Measurements from ENCODE around the gene C12orf43.

C12orf43 gene

DNA sequence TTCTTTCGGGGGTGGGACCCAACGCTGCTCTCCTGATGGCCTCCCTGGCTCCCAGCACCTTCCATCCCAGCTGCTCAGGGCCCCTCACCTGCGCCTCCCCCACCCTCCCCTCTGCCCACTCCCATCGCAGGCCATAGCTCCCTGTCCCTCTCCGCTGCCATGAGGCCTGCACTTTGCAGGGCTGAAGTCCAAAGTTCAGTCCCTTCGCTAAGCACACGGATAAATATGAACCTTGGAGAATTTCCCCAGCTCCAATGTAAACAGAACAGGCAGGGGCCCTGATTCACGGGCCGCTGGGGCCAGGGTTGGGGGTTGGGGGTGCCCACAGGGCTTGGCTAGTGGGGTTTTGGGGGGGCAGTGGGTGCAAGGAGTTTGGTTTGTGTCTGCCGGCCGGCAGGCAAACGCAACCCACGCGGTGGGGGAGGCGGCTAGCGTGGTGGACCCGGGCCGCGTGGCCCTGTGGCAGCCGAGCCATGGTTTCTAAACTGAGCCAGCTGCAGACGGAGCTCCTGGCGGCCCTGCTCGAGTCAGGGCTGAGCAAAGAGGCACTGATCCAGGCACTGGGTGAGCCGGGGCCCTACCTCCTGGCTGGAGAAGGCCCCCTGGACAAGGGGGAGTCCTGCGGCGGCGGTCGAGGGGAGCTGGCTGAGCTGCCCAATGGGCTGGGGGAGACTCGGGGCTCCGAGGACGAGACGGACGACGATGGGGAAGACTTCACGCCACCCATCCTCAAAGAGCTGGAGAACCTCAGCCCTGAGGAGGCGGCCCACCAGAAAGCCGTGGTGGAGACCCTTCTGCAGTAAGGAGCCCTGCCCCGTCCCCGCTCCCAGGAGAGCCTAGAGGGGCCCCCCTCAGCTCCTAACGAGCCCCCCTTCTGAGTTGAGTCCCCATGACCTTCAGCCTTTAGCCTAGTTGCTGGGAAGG is 37.7 kb downstream of the C12orf43 start, which contains the start of gene HNF1A:
Gene HNF1A, plus strand, starts transcription at position 248 of the 924 bp plus-strand sequence. Its CDS starts 226 bp downstream, at position 474.
- no peak for DNase-seq (ENCODE audit: low read depth)

GRCh38 chr12:120977531-120978295 is 38.6 kb downstream of the C12orf43 start:
- no peak for DNase-seq (ENCODE audit: low read depth)

- no peak for DNase-seq (ENCODE audit: low read depth)
Observed at GRCh38 chr12:120972870-120973543, 43.3 kb downstream of the C12orf43 start.

DNA sequence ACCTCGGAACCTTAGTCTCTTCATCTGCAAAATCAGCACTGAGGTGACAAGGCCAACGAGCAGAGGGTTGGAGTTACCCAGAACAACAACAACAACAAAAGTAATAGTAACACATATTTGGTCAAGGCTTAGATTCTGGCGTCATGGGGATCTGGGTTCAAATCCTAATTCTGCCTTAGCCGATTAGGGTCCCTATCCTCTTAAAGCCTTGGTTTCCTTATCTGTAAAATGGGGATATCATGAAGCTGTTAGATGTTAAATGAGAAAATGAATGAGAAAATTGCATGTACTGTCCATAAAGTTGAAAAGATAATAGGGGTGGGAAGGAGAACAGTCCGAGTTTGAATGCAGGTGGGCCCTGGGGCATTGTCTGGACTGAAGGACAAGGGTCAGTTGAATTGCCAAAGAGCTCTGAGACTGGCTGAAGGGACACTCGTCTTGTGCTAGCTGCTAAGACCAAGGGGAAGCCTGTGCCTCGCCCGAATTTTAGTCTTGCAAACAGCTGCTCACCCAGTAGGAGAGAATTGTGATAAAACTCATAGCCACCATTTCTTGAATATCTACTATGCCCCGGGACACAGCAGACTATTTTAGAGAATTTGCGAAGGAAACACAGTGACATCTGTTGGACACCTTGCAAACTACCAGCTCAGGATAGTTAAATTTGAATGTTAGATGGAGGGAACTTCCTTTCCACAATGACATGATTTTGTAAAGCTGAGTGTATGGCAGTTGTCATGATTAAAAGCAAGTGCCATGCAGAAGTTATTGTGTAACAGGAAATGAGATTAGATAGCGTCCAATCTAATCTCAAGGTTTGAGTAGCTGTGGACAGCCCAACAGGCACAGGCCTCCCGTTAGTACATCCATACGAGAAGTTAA is 44.7 kb downstream of the C12orf43 start:
- DNase-seq (ENCODE audit: low read depth), result peak; percentile 33

DNA sequence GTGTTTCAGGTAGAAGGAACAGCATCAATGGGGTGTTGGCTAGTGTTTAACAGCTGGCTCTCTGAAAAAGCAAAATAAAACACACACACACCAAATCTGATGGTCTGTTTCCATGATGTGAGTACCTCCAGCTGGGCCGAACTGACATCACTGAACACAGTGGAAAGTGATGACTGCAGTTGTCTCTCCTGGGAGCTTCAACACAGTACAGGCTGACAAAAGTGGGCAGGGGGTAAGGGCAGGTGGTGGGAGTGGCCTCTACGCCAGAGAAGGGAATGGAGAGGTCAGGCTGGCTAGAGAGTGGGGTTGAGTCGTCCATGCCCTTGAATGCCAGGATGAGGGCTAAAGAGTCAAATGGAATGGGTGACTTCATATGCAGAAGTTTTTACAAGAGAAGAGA is 46.0 kb downstream of the C12orf43 start:
- DNase-seq (ENCODE audit: low read depth), result no peak

DNA sequence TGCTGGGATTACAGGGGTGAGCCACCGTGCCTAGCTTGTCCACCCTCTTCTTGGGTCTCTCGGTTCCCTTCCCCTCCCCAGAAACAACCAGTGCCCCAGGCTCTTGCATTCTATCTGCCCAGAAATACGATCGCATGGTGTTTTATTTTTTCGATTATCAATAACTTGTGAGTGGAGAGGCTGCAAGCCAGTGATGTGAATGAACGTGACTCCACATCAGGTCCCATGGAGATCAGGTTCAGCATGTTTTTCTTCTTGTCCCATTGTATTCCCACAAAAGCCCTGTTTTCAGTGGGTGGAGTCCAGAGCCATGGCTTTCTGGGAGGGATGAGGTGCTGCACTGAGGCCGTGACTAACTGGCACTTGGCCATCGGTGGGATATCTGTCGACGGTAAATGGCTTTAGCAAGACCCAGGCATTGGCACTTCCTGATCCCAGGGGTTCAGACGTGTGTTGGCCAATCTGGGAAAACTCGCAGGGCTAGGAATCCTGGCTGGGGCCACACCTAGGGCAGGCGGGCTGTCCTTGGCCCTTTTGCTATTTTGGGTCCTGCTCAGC is 50.7 kb downstream of the C12orf43 start:
- DNase-seq (ENCODE audit: low read depth), result no peak

GRCh38 chr12:120964298-120964697 is 52.0 kb downstream of the C12orf43 start:
- DNase-seq (ENCODE audit: low read depth), result no peak

DNA sequence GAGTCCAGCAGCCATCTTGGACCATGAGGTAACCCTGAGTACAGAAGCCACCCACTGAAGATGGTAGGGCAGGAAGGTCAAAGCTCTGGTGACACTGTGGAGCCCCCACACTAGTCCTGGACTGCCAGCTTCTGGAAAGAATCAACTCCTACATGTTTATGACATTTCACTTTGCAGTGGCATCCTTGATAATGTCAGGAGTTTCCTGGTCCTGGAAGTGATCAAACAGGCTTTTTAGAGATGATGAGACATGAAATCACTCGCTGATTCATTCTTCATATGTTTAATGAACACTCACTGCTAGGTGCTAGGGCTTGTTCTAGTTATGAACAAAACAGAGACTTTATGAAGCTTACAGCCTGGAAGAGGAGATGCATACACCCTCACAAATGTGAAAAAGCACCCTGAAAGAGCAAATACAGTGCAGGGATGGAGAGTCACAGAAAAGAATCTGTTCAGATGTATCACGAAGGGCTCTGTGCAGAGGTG is 53.7 kb downstream of the C12orf43 start:
- peak; percentile 11 for DNase-seq (ENCODE audit: low read depth)

DNA sequence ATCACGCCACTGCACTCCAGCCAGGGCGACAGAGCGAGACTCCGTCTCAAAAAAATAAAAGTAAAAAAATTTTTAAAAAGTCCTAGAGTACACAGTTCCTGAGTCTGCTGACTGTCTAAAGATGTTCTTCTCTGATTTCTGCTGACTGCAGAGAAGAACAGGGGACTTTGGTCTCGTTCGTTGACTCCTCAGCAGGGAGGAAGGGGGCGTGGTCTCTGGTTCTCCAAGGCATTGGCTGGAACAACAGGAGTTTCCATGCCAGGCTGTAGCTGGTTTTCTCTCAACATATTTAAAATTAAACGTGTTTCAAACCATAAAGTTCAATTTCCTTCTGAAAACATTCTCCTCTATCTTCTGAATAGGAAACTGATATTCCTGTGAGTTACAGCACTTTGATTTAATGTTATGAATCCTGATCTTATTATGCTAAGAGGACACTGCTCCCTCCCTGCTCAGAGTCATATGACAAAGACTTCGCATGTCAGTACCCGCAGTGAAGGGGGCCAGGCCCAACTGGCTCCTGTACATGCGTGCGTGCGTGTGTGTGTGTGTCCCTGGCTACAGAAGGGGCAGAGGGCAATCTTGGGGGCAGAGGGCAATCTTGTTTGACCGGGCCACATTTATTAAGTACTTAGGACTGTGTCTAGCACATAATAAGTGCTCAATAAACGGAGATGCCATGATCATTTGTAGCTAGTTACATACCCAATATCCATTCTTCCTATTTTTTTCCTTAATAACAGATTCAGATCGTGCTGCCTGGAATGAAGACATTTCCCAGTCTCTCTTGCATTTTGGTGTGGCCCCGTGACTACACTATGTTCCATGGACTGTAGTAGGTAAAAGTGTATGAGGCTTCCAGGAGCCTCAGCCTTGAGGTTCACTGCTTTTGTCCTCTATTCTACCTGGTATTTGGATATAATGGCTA is 54.4 kb downstream of the C12orf43 start:
- DNase-seq (ENCODE audit: low read depth), result no peak

GRCh38 chr12:120960657-120961056 is 55.6 kb downstream of the C12orf43 start:
- DNase-seq (ENCODE audit: low read depth), result no peak

DNA sequence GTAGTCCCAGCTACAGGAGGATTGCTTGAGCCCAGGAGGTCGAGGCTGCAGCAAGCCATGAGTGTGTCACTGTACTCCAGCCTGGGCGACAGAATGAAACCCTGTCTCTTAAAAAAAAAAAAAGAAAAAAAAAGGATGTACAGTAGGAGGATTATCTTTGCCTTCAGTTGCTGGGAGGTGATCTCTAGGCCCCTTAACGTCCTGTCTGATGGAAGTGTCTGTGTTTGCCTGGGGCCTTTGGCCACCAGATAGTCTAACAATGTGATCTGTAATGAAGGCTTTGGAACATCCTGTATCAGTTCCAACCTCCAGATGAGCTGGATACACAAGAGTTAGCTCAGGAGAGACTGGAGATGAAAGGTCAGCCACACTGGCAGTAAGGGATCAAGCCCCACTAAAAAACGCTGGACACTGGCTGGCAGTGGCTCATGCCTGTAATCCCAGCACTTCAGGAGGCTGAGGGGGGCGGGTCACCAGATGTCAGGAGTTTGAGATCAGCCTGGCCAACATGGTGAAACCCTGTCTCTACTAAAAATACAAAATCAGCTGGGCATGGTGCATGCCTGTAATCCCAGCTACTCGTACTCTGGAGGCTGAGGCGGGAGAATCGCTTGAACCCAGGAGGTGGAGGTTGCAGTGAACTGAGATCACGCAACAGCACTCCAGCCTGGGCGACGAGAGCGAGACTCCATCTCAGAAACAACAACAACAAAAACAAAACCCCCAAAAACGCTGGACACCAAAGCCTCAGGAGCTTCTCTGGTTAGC is 57.0 kb downstream of the C12orf43 start:
- DNase-seq (ENCODE audit: low read depth), result no peak

DNA sequence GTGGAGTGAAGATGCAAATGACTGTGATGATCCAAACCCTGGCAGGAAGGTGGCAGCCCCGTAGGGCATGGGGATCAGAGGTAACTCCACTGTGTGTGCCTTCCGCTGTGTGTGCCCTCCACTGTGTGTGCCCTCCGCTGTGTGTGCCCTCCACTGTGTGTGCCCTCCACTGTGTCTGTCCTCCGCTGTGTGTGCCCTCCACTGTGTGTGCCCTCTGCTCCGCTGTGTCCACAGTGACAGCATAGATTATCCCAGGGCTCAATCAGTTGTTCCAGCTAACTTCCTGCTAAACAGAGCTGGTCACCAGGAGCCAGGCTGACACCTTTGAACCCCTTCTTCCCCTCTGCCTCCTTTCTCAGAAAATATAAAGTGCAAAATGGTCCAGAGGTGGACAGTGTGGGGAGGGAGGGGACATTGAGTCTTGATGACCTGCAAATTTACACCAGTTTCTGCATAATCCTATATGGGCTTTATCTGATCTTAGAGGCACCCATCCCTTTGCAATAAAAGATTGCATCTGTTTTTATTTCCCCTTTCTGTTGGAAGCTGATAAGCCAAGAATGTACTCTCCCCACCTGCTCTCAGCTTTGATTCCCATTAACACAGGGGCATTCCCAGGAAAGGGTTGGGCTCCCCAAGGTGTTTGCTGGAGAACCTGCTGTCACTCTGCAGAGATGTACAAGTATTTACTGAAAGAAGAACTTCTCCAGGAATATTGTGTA is 59.5 kb downstream of the C12orf43 start:
- DNase-seq (ENCODE audit: low read depth), result no peak

GRCh38 chr12:120955232-120955631 is 61.1 kb downstream of the C12orf43 start:
- DNase-seq (ENCODE audit: low read depth), result no peak

GRCh38 chr12:120950807-120951206 is 65.5 kb downstream of the C12orf43 start:
- DNase-seq (ENCODE audit: low read depth), result no peak
